GM19324 (cell line): ENCODE measurements around the gene LRRC66.
A peak's percentile ranks its signal among the peaks of the same experiment; 100 is the strongest.

Source experiments
- ATAC-seq: cut with Tn5 transposase; IDR thresholded peaks from one replicate; pipeline ENCODE4 v1.9.1; 2021; ENCODE audit warnings: mild to moderate bottlenecking, moderate library complexity; ENCODE audit not compliant: unreplicated experiment, low FRiP score

The LRRC66 gene

GRCh38 chr4:52019936-52020657, at the start of gene LRRC66:
Gene LRRC66, minus strand, starts transcription at chr4:52020363. Its CDS starts 2,750 bp downstream, at chr4:52017613.
- no peak for ATAC-seq

GRCh38 chr4:52069571-52069970, 49.4 kb upstream of the LRRC66 start:
- ATAC-seq: no peak

GRCh38 chr4:52059372-52059771, 39.2 kb upstream of the LRRC66 start:
- ATAC-seq: no peak

GRCh38 chr4:52058275-52058674, 38.1 kb upstream of the LRRC66 start:
- ATAC-seq: no peak

- no peak for ATAC-seq
Observed at GRCh38 chr4:52057196-52057595, 37.0 kb upstream of the LRRC66 start.

- no peak for ATAC-seq
Observed at GRCh38 chr4:52054254-52054653, 34.1 kb upstream of the LRRC66 start.

GRCh38 chr4:52052475-52052780, 32.3 kb upstream of the LRRC66 start:
- ATAC-seq: peak; percentile 39

- no peak for ATAC-seq
Observed at GRCh38 chr4:52051615-52052474, 31.7 kb upstream of the LRRC66 start.

- no peak for ATAC-seq
Observed at GRCh38 chr4:52051213-52051614, 31.1 kb upstream of the LRRC66 start, which contains the start of gene SPATA18. Gene SPATA18, plus strand, starts transcription at chr4:52051304. Its CDS starts 401 bp downstream, at chr4:52051705.

- no peak for ATAC-seq
Observed at GRCh38 chr4:52049266-52049665, 29.1 kb upstream of the LRRC66 start.

- ATAC-seq: no peak
Observed at GRCh38 chr4:52045028-52045427, 24.9 kb upstream of the LRRC66 start.

GRCh38 chr4:52038103-52038912, 18.1 kb upstream of the LRRC66 start, which contains the start of gene SGCB:
Gene SGCB, minus strand, starts transcription at chr4:52038299. Its CDS starts 40 bp downstream, at chr4:52038259.
- ATAC-seq: peak; percentile 90

- ATAC-seq: peak; percentile 65
Observed at GRCh38 chr4:52037689-52038102, 17.5 kb upstream of the LRRC66 start.

GRCh38 chr4:52036886-52037530, 16.8 kb upstream of the LRRC66 start:
- ATAC-seq: no peak

- no peak for ATAC-seq
Observed at GRCh38 chr4:52035190-52035589, 15.0 kb upstream of the LRRC66 start.

GRCh38 chr4:52032005-52032404, 11.8 kb upstream of the LRRC66 start:
- ATAC-seq: no peak

- ATAC-seq: no peak
Observed at GRCh38 chr4:52028970-52029369, 8.8 kb upstream of the LRRC66 start.

- ATAC-seq: no peak
Observed at GRCh38 chr4:52017814-52018213, 2.3 kb downstream of the LRRC66 start.

- no peak for ATAC-seq
Observed at GRCh38 chr4:52016981-52017380, 3.2 kb downstream of the LRRC66 start.

- ATAC-seq: no peak
Observed at GRCh38 chr4:52015366-52015765, 4.8 kb downstream of the LRRC66 start.
